Mucosa of descending colon (tissue), 3 donors: ENCODE measurements around the gene CCL8. TPM values are rescaled to one million over a fixed set of nuclear protein-coding genes. Genes with fewer than 3 reads are reported as not detected.

ENCODE experiments used
- ATAC-seq: fragments of 200-7000 bp; cut with Tn5 transposase; one replicate; pipeline ENCODE4 v1.9.1; 2020; ENCODE audit warnings: mild to moderate bottlenecking, moderate library complexity
- DNase-seq, 3 donors: peaks; one replicate each; pipeline ENCODE4 v3.0.0-alpha.2; 2020
- H3K36me3 ChIP-seq: fragments of 200-600 bp; one replicate; pipeline ENCODE4 v1.8.0; 2021; ENCODE audit warnings: low read depth, mild to moderate bottlenecking
- H3K4me1 ChIP-seq: fragments of 200-600 bp; one replicate; pipeline ENCODE4 v1.8.0; 2021; ENCODE audit warnings: low read depth, mild to moderate bottlenecking
- H3K4me3 ChIP-seq: fragments of 200-600 bp; one replicate; pipeline ENCODE4 v1.8.0; 2021; ENCODE audit warnings: mild to moderate bottlenecking
- H3K9me3 ChIP-seq: fragments of 200-600 bp; one replicate; pipeline ENCODE4 v1.8.0; 2021; ENCODE audit warnings: mild to moderate bottlenecking
- intact Hi-C, 2 donors: fragments of 100-400 bp; cut with DNase I in 1 of 2; cut with micrococcal nuclease in 1 of 2; formaldehyde crosslinking; loops; one replicate each; pipeline versions ENCODE4 v1.11.0 to v1.11.1; 2022; cut with DNase I, micrococcal nuclease
- long read RNA-seq, 2 donors: library from polyadenylated mRNA; unstranded; transcript quantifications; one replicate each; pipeline ENCODE4 v2.0.0, GENCODE V29; 2019 to 2021
- total RNA-seq, 3 donors: library from RNA; stranded (reverse); fragmentation: NEBNext Ultra II Directional in 2 of 3; extraction: Animal tissue kit (Norgen Biotek cat#: 25700) in 2 of 3; gene quantifications; one replicate each; pipeline versions ENCODE4 v1.2.1 to v1.2.4, GENCODE V29; 2021 to 2023
- TF ChIP-seq, protein P1 (sequence below): fragments of 200-600 bp; IDR thresholded peaks from one replicate; pipeline ENCODE4 v1.8.0; 2022; ENCODE audit warnings: antibody characterized with exemption, mild to moderate bottlenecking
- donor health status: DM: no; HTN: no; CAD: no; lungs with moderate emphysema.
- donor health status: DM: no; HTN: no; CAD: no.
- donor health status: DM: no; HTN: yes; CAD: no.

Gene CCL8
- 1 to 10 TPM; 1.6 to 2.7 (median 1.6) TPM for total RNA-seq
- long read RNA-seq, donor 1, partial matches to known transcripts, result 0 of 3 reads
- long read RNA-seq, donor 1, other reads (novel, unspliced or antisense), result 1 of 3 reads
- long read RNA-seq, donor 2, transcript CCL8-201 (3 exons, 1,261 nt), result major isoform, 7 of 8 reads
- long read RNA-seq, donor 2, partial matches to known transcripts, result 0 of 8 reads
- long read RNA-seq, donor 2, other reads (novel, unspliced or antisense), result 1 of 8 reads

DNA sequence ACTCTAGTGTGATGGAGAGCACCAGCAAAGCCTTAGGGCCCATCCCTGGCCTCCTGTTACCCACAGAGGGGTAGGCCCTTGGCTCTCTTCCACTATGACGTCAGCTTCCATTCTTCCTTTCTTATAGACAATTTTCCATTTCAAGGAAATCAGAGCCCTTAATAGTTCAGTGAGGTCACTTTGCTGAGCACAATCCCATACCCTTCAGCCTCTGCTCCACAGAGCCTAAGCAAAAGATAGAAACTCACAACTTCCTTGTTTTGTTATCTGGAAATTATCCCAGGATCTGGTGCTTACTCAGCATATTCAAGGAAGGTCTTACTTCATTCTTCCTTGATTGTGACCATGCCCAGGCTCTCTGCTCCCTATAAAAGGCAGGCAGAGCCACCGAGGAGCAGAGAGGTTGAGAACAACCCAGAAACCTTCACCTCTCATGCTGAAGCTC is at the start of gene CCL8:
TSS of gene CCL8 (plus strand) at position 397 of the 445 bp plus-strand sequence. CDS start 67 bp downstream, outside the sequence.
- Histone ChIP-seq H3K4me3 (no peak within 1 kb of the TSS), H3K4me1 (no peaks in the 10 kb centered on the region), H3K36me3 (no peaks in the 10 kb centered on the region), H3K9me3 (no peaks in the 10 kb centered on the region)
- ATAC-seq (peak; percentile 9), DNase-seq (no peak)
- TF ChIP-seq, protein P1, sequence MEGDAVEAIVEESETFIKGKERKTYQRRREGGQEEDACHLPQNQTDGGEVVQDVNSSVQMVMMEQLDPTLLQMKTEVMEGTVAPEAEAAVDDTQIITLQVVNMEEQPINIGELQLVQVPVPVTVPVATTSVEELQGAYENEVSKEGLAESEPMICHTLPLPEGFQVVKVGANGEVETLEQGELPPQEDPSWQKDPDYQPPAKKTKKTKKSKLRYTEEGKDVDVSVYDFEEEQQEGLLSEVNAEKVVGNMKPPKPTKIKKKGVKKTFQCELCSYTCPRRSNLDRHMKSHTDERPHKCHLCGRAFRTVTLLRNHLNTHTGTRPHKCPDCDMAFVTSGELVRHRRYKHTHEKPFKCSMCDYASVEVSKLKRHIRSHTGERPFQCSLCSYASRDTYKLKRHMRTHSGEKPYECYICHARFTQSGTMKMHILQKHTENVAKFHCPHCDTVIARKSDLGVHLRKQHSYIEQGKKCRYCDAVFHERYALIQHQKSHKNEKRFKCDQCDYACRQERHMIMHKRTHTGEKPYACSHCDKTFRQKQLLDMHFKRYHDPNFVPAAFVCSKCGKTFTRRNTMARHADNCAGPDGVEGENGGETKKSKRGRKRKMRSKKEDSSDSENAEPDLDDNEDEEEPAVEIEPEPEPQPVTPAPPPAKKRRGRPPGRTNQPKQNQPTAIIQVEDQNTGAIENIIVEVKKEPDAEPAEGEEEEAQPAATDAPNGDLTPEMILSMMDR, result no peak
- intact Hi-C loops, result no loop called here

DNA sequence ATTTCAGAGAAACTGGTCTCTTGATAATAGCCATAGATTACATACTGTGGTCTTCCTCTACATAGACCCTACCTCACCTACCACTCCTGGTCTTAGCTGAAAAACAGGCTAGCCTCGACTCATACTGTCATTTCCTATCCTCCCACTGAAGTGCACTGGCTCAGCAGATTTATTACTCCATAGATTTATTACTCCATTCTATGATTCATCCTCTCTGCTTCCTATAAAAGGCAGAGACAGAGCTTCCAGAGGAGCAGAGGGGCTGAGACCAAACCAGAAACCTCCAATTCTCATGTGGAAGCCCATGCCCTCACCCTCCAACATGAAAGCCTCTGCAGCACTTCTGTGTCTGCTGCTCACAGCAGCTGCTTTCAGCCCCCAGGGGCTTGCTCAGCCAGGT is 49.3 kb upstream of the CCL8 start, which contains the start of gene CCL7:
TSS of gene CCL7 (plus strand) at position 253 of the 400 bp plus-strand sequence. CDS start at position 323, 70 bp downstream.
- Histone ChIP-seq H3K4me3 (no peak within 1 kb of the TSS), H3K9me3 (no peaks in the 10 kb centered on the region), H3K36me3 (no peaks in the 10 kb centered on the region), H3K4me1 (no peaks in the 10 kb centered on the region)
- TF ChIP-seq, protein P1, result no peak
- no peak for ATAC-seq
- DNase-seq, result no peak
- intact Hi-C loops, result no loop called here

DNA sequence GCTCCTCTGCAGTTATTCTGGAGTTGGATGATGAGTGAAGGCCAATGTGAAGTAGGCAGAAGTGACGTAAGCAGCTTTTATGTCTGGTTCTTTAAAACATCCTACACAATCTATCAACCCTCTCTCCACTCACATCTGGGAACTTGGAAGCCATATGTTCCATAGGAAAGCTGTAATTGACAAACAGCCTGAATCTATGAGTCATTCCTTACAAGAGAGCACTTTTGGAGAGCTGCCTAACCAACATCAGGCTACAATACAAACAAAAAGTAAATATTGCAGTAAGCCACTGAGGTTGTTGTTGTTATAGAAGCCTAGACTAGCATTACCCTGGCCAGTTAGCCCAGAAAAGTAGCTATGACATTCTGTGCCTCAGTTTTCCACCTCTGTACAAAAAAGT is 43.4 kb upstream of the CCL8 start:
- intact Hi-C loops, result no loop called here
- no peak for DNase-seq
- H3K4me1 ChIP-seq, result no peaks in the 10 kb centered on the region
- H3K4me3 ChIP-seq, result no peak overlapping the region
- ATAC-seq, result peak; percentile 16
- TF ChIP-seq, protein P1, result no peak
- H3K36me3 ChIP-seq, result no peaks in the 10 kb centered on the region
- no peaks in the 10 kb centered on the region for H3K9me3 ChIP-seq

DNA sequence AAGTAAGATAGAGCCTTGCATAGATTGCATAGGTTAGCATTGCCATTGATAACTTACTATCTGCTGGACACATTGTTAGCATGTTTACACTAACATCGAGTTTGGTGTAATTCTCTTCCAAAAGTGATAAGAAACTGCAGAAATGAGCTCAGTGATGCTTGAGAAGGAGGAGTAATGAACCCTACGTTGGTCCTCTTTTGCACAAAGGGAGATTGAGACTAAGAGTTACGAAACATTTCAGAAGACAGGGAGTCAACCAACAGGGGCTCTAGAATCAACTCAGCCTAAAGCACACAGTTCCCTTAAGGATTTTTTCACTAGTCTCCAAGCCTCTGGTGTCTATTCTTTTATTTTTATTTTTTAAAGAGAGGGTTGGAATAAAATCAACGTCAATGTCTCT is 42.4 kb upstream of the CCL8 start:
- ATAC-seq, result no peak
- intact Hi-C loops, result no loop called here
- DNase-seq, result no peak

DNA sequence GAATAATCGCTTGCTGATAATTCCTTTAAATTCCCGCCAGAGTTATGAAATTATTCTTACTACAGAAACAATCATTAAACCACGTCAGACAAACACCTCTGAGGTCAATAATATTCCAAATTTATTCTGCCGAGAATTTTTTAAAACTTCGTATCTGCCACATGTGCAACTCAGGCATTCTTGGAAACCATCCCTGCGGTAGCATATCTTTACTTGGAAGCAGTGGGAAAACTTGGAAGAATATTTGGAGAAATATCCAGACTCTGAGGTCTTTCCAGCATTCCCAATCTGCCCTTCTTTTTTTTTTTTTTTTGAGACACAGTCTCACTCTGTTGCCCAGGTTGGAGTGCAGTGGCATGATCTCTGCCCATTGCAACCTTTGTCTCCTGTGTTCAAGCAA is 35.7 kb upstream of the CCL8 start:
- intact Hi-C loops, result no loop called here
- no peaks in the 10 kb centered on the region for H3K4me1 ChIP-seq
- H3K4me3 ChIP-seq, result no peak overlapping the region
- TF ChIP-seq, protein P1, result no peak
- no peak for DNase-seq
- H3K36me3 ChIP-seq, result no peaks in the 10 kb centered on the region
- ATAC-seq, result no peak
- no peaks in the 10 kb centered on the region for H3K9me3 ChIP-seq

More for the DNA sequence above, 42.4 kb upstream of the CCL8 start:
- Histone ChIP-seq H3K36me3 (no peaks in the 10 kb centered on the region), H3K4me1 (no peaks in the 10 kb centered on the region), H3K9me3 (no peaks in the 10 kb centered on the region), H3K4me3 (no peak overlapping the region)
- TF ChIP-seq, protein P1, result no peak
